Stimulated activated CD8-positive, alpha-beta memory T cell treated with anti-CD3 and anti-CD28 coated beads, Interleukin-7, amount 100 ng/mL, for 4 hours (primary cell): Measurements from ENCODE around the gene BMP5.

Source experiments
- DNase-seq, 2 donors: peaks; one replicate each; pipeline ENCODE4 v3.0.0-alpha.2; 2020; ENCODE audit warnings: low read depth in 2 of 2

The BMP5 gene

DNA sequence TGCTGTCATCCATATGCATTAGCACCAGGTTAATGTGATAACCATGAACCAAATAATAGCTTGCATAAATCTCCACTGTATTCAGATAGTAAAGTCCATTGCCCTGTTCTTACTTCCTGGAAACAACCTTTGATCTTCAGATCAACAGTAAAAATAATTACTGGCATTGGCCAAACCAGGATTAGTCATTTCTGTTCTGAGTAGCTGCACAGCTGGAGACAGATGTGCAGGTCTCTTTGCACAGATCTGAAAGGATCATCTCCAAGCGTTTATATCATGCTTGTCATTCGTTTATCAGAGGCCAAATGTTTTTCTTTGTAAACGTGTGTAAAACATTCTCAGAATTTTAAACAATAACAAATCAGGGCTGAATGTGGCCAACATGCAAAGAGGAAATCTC is 162.0 kb downstream of the BMP5 start:
- DNase-seq = no peak

- no peak for DNase-seq
Measured at GRCh38 chr6:55708711-55709110, 166.7 kb downstream of the BMP5 start.

DNA sequence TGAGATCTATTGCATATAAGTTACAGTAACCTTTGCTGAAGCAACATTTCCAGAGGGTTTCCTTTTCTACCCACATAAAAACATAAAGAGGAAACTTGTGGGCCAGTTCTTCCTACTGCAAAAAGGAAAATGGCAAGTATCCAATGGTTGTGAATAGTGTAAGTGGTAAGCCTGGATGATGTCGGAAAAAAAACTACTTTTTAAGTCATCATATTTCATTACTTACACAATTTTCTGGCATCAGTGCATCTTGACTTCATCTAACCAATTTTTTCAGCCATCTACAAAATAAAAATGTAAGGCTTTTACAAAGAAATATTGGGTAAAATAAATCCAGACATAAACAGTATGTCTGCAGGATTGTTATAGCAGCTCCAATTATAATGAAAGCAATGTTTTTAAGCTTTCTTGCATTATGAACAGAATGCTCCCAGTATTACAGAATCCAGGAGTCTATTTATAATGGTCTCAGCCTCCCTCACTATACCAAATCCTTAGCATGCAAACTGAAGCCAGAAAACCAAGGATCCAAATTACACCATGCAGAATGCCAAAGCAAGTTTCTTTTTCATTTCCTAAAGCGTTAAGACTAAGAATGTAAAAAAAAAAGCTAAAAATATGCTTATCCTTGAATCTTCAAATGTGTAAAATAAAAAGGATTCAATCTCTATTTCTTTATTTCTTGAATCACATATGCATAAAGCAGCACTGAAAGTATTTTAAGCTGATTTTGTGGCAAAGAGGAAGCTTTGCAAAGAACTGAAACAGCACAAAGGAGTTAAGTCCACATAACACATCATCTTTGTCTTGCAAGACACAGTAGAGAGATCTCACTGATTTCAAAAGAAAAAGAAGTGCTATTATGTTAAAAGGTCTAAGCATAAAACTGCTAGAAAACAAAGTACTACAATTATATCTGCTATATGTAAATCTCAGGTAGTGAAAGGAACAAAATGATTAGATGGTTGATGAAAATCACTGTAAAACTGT is 169.6 kb downstream of the BMP5 start:
- DNase-seq = no peak

- no peak for DNase-seq
Measured at GRCh38 chr6:55704421-55704820, 171.0 kb downstream of the BMP5 start.
